IMR-90 (cell line): Measurements from ENCODE around the gene RNU6-9. TPM values are rescaled to one million over a fixed set of nuclear protein-coding genes. Genes with fewer than 3 reads are reported as not detected.

ENCODE experiments used
- ATAC-seq: fragments of 200-7000 bp; cut with Tn5 transposase; 2 replicates; pipeline ENCODE4 v1.9.1; 2020; ENCODE audit warnings: low read depth, mild to moderate bottlenecking, moderate library complexity
- BruUV-seq: library from RNA; stranded (reverse); fragments of 400-500 nt; replicated peaks from 2 replicates; lab custom pipeline; 2021; lab: Mats Ljungman, UMichigan
- CTCF ChIA-PET: fragments of 300-600 bp; formaldehyde crosslinking; extraction: SDS; loops from one replicate; lab custom pipeline; 2021; ENCODE audit warnings: antibody characterized with exemption; lab: Yijun Ruan, JAX
- POLR2A ChIA-PET: fragments of 300-600 bp; sonication (Branson Sonifier 250); formaldehyde crosslinking; loops from one replicate; lab custom pipeline; 2022; ENCODE audit warnings: antibody characterized with exemption; ENCODE audit not compliant: unreplicated experiment; lab: Charles Lee
- DNase-seq: peaks from one replicate; pipeline ENCODE4 v3.0.0; 2013
- H2AFZ ChIP-seq: replicated peaks from 2 replicates; pipeline ENCODE3; 2013; ENCODE audit warnings: low read length, mild to moderate bottlenecking; ENCODE audit not compliant: poor library complexity
- H2AK5ac ChIP-seq: 2 replicates; pipeline ENCODE4 v1.6.1; 2013; ENCODE audit warnings: low read depth, low read length, inconsistent platforms
- H2AK9ac ChIP-seq: replicated peaks from 2 replicates; pipeline ENCODE3; 2013; ENCODE audit warnings: mild to moderate bottlenecking, low read depth, low read length, moderate library complexity; ENCODE audit not compliant: poor library complexity
- H2BK120ac ChIP-seq: 2 replicates; pipeline ENCODE4 v1.6.1; 2013; ENCODE audit warnings: low read depth, low read length, inconsistent platforms
- H2BK15ac ChIP-seq: 3 replicates; pipeline ENCODE4 v1.6.1; 2013; ENCODE audit warnings: low read depth, low read length, inconsistent platforms
- H2BK20ac ChIP-seq: 2 replicates; pipeline ENCODE4 v1.6.1; 2013; ENCODE audit warnings: low read depth, mild to moderate bottlenecking, inconsistent platforms, low read length, moderate library complexity
- H2BK5ac ChIP-seq: 2 replicates; pipeline ENCODE4 v1.6.1; 2013; ENCODE audit warnings: mild to moderate bottlenecking, low read depth, low read length, inconsistent platforms; ENCODE audit not compliant: poor library complexity, severe bottlenecking
- H3K14ac ChIP-seq: replicated peaks from 2 replicates; pipeline ENCODE4 v1.6.1; 2013; ENCODE audit warnings: low read depth, low read length, inconsistent platforms
- H3K18ac ChIP-seq: 2 replicates; pipeline ENCODE4 v1.6.1; 2013; ENCODE audit warnings: low read depth, low read length, control low read depth
- H3K23ac ChIP-seq: 2 replicates; pipeline ENCODE4 v1.6.1; 2013; ENCODE audit warnings: low read depth, low read length, inconsistent platforms
- H3K27ac ChIP-seq: 2 replicates; pipeline ENCODE4 v1.5.1; 2013; ENCODE audit warnings: mild to moderate bottlenecking, control low read depth, low read length; ENCODE audit not compliant: insufficient read depth
- H3K27me3 ChIP-seq: 2 replicates; pipeline ENCODE4 v1.6.1; 2013; ENCODE audit warnings: low read length; ENCODE audit not compliant: control insufficient read depth, insufficient read depth
- H3K36me3 ChIP-seq: 2 replicates; pipeline ENCODE4 v1.6.1; 2013; ENCODE audit warnings: low read length, mixed read lengths; ENCODE audit not compliant: control insufficient read depth, insufficient read depth
- H3K4ac ChIP-seq: 2 replicates; pipeline ENCODE4 v1.6.1; 2013; ENCODE audit warnings: low read depth, low read length, inconsistent platforms
- H3K4me1 ChIP-seq: 2 replicates; pipeline ENCODE4 v1.6.1; 2013; ENCODE audit warnings: low read length, mixed read lengths; ENCODE audit not compliant: control insufficient read depth, insufficient read depth
- H3K4me2 ChIP-seq: 2 replicates; pipeline ENCODE4 v1.6.1; 2013; ENCODE audit warnings: low read depth, mild to moderate bottlenecking, control low read depth, low read length, moderate library complexity
- H3K4me3 ChIP-seq: 2 replicates; pipeline ENCODE4 v1.5.1; 2013; ENCODE audit warnings: low read depth, mild to moderate bottlenecking, control low read depth, low read length, moderate library complexity; ENCODE audit not compliant: insufficient read depth
- H3K56ac ChIP-seq: 2 replicates; pipeline ENCODE4 v1.6.1; 2013; ENCODE audit warnings: low read length, inconsistent platforms; ENCODE audit not compliant: insufficient read depth; ENCODE audit errors: extremely low read depth
- H3K79me1 ChIP-seq, 2 experiments: 2 replicates each; pipeline ENCODE4 v1.6.1; 2013; ENCODE audit warnings: low read length in 2 of 2, inconsistent platforms in 1 of 2, low read depth in 1 of 2
- H3K9ac ChIP-seq: 2 replicates; pipeline ENCODE4 v1.6.1; 2013; ENCODE audit warnings: low read depth, low read length, control low read depth
- H3K9me1 ChIP-seq: 2 replicates; pipeline ENCODE4 v1.6.1; 2013; ENCODE audit warnings: low read length, inconsistent platforms; ENCODE audit not compliant: insufficient read depth
- H3K9me3 ChIP-seq: 2 replicates; pipeline ENCODE4 v1.6.1; 2013; ENCODE audit warnings: low read length; ENCODE audit not compliant: control insufficient read depth, insufficient read depth
- H4K20me1 ChIP-seq: 2 replicates; pipeline ENCODE4 v1.6.1; 2013; ENCODE audit warnings: low read length, inconsistent platforms; ENCODE audit not compliant: insufficient read depth
- H4K5ac ChIP-seq: 2 replicates; pipeline ENCODE4 v1.6.1; 2013; ENCODE audit warnings: mild to moderate bottlenecking, low read depth, low read length, control low read depth
- H4K8ac ChIP-seq, 2 experiments: 2 replicates each; pipeline ENCODE4 v1.6.1; 2013; ENCODE audit warnings: low read depth in 2 of 2, low read length in 2 of 2, control low read depth in 1 of 2, inconsistent platforms in 1 of 2
- H4K91ac ChIP-seq: 2 replicates; pipeline ENCODE4 v1.6.1; 2013; ENCODE audit warnings: low read depth, low read length, inconsistent platforms; ENCODE audit not compliant: insufficient read depth
- BHLHE40 ChIP-seq: fragments of 150-350 bp; IDR thresholded peaks from 2 replicates; pipeline ENCODE4 v1.6.1; 2016; ENCODE audit warnings: mild to moderate bottlenecking, low read depth, low read length
- CEBPB ChIP-seq: IDR thresholded peaks from 2 replicates; pipeline ENCODE4 v1.6.1; 2012; ENCODE audit warnings: low read depth, low read length, improper control_type of control experiment
- CHD1 ChIP-seq: IDR thresholded peaks from 2 replicates; pipeline ENCODE4 v1.6.1; 2012; ENCODE audit warnings: low read depth, low read length, improper control_type of control experiment
- FOS ChIP-seq: fragments of 150-350 bp; IDR thresholded peaks from 2 replicates; pipeline ENCODE4 v1.6.1; 2016; ENCODE audit warnings: low read depth, low read length
- MAFK ChIP-seq: IDR thresholded peaks from 2 replicates; pipeline ENCODE4 v1.6.1; 2012; ENCODE audit warnings: low read depth, low read length, improper control_type of control experiment
- MAZ ChIP-seq: IDR thresholded peaks from 2 replicates; pipeline ENCODE4 v1.6.1; 2012; ENCODE audit warnings: low read depth, mild to moderate bottlenecking, low read length, improper control_type of control experiment, moderate library complexity, borderline replicate concordance
- NFE2L2 ChIP-seq: fragments of 150-350 bp; IDR thresholded peaks from 2 replicates; pipeline ENCODE4 v1.6.1; 2016; ENCODE audit warnings: low read depth, mild to moderate bottlenecking, low read length
- POLR2A ChIP-seq: IDR thresholded peaks from 2 replicates; pipeline ENCODE4 v1.6.1; 2012; ENCODE audit warnings: mild to moderate bottlenecking, low read depth, low read length
- RAD21 ChIP-seq: IDR thresholded peaks from 2 replicates; pipeline ENCODE4 v1.6.1; 2012; ENCODE audit warnings: low read length, improper control_type of control experiment
- RFX5 ChIP-seq: IDR thresholded peaks from 2 replicates; pipeline ENCODE4 v1.8.0; 2012; ENCODE audit warnings: low read depth, mild to moderate bottlenecking, low read length, moderate library complexity
- SMC3 ChIP-seq: fragments of 150-350 bp; IDR thresholded peaks from 2 replicates; pipeline ENCODE4 v1.6.1; 2016; ENCODE audit warnings: low read depth, mild to moderate bottlenecking, antibody characterized with exemption, low read length, moderate library complexity
- WGBS, 2 experiments: methylation state at CpG; one replicate each; pipeline versions ENCODE4 v1.1.5 to v1.1.7; 2013; ENCODE audit warnings: missing lambda C conversion rate in 2 of 2; ENCODE audit not compliant: insufficient read length in 1 of 2; ENCODE audit errors: extremely low coverage in 2 of 2; 5-methylcytosine and 5-hydroxymethylcytosine counted together
- dilution Hi-C: fragments of 300-500 bp; cut with HindIII; formaldehyde crosslinking; loops from one replicate; pipeline ENCODE4 v1.14.3; 2018; ENCODE audit warnings: low sequenced_read_pairs; ENCODE audit not compliant: unreplicated experiment
- in situ Hi-C: fragments of 300-500 bp; cut with MboI; formaldehyde crosslinking; loops from 3 replicates; pipeline ENCODE4 v1.14.3; 2019; ENCODE audit warnings: low sequenced_read_pairs, inconsistent platforms, mixed read lengths
- intact Hi-C: fragments of 100-400 bp; cut with micrococcal nuclease; formaldehyde crosslinking; loops from 2 replicates; pipeline ENCODE4 v1.10.0; 2022
- polyA plus RNA-seq, 3 experiments: library from polyadenylated mRNA; depleted of rRNA; stranded (reverse); fragments of >200 nt; gene quantifications; 2 replicates each; pipeline ENCODE4 v1.2.3, GENCODE V29; 2012; ENCODE audit warnings: low replicate concordance in 1 of 3
- total RNA-seq: library from RNA; depleted of rRNA; stranded (reverse); fragments of >200 nt; gene quantifications from 2 replicates; pipeline ENCODE4 v1.2.3, GENCODE V29; 2012
- TF ChIP-seq, protein P1 (sequence below): fragments of 150-350 bp; IDR thresholded peaks from 2 replicates; pipeline ENCODE4 v1.6.1; 2016; ENCODE audit warnings: low read depth, mild to moderate bottlenecking, low read length, moderate library complexity, borderline replicate concordance
- TF ChIP-seq, protein P2 (sequence below): fragments of 150-350 bp; IDR thresholded peaks from 2 replicates; pipeline ENCODE4 v1.6.1; 2017; ENCODE audit warnings: mild to moderate bottlenecking, antibody characterized with exemption, low read length, low read depth
- TF ChIP-seq, protein P3 (sequence below): conservative IDR thresholded peaks from 2 replicates; pipeline ENCODE4 v1.5.1; 2012; ENCODE audit warnings: mild to moderate bottlenecking, low read depth, low read length, improper control_type of control experiment

RNU6-9 gene
- total and polyA plus RNA-seq, 2 of the 4 experiments (the other 2 are of a cell fraction): not detected

DNA sequence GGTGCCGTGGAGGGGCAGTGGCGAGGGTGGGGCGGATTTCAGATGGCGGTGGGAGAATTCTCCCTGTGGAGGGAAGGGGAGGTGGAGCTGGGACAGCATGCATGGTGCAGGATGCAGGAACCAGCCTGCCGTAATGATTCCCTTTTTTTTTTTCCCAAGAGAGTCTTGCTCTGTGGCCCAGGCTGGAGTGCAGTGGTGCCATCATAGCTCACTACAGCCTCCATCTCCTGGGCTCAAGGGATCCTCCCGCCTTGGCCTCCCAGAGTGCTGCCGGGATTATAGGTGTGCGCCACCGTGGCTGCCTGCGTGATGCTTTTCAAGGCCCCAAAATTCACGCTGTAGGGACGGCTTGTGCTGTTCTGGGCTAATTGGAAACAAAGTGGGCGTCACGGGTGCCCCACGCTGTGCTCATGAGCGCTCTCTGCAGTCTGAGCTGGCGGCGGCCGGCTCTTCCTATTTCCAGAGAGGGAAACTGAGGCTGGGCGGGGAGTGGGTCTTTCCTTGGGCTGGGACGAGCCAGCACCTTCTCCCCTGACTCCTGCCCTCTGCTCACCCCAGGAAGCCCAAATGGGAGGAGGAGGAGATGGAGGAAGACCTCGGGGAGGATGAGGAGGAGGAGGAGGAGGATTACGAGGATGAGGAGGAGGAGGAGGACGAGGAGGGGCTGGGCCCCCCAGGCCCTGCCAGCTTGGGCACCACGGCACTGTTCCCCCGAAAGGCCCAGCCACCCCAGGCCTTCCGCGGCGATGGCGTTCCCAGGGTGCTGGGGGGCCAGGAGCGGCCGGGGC lies 38.8 kb downstream of the RNU6-9 start:
- Histone ChIP-seq H3K23ac (peak overlapping the region; percentile 78; the same call in 1 of the 2 replicates), H2BK15ac (peak overlapping the region; percentile 65; the same call in 1 of the 3 replicates), H3K18ac (no peak overlapping the region; the same call in 1 of the 2 replicates), H3K4me2 (peak overlapping the region; percentile 5; the same call in 1 of the 2 replicates), H2AK5ac (peak overlapping the region; percentile 96), H3K4me1 (peaks cover 33% of the 10 kb centered on the region), H3K27me3 (no peaks in the 10 kb centered on the region), H3K9me1 (peaks cover under 1% of the 10 kb centered on the region; the same call in 1 of the 2 replicates), H3K27ac (peak overlapping the region; percentile 98), H3K4me3 (no peak overlapping the region), H2AFZ (peak overlapping the region; percentile 84), H2BK5ac (peak overlapping the region; percentile 97), H2AK9ac (peak overlapping the region; percentile 99), H2BK20ac (peak overlapping the region; percentile 89; the same call in 1 of the 2 replicates), H3K36me3 (peaks cover 48% of the 10 kb centered on the region), H3K9ac (peak overlapping the region; percentile 67; the same call in 1 of the 2 replicates), H3K56ac (no peak overlapping the region; the same call in 1 of the 2 replicates), H3K14ac (peak overlapping the region; percentile 79), H3K9me3 (no peaks in the 10 kb centered on the region), H4K20me1 (peaks cover 24% of the 10 kb centered on the region), H4K91ac (peak overlapping the region; percentile 96), H3K79me1 (peaks cover 19 to 61% of the 10 kb centered on the region in 2 experiments), H3K4ac (peak overlapping the region; percentile 99), H2BK120ac (peak overlapping the region; percentile 97), H4K5ac (peak overlapping the region; percentile 51), H4K8ac (peak overlapping the region; percentile 87 to 94)
- 97% methylated on average over 5 of the region's 32 CpGs; no CpG with 5 or more reads in 1 of the 2 experiments for WGBS, 2 experiments
- in situ Hi-C loops: no loop called here
- dilution Hi-C loops: no loop called here
- ChIA-PET POLR2A (interaction anchor here (0.9 kb wide), 1 partner anchor 24 kb away, joined by 3 read pairs; no protein-coding TSS in a partner anchor), CTCF (no interaction called here)
- no peak for DNase-seq
- BruUV-seq: no TSS peak
- intact Hi-C loops: loop anchor here (2.0 kb wide), 1 partner anchor 31 kb away; no protein-coding TSS in a partner anchor
- no peak for ATAC-seq
- TF ChIP-seq MAZ (no peak), NFE2L2 (no peak), CHD1 (no peak), SMC3 (no peak), CEBPB (no peak), RFX5 (no peak), FOS (no peak), POLR2A (no peak), BHLHE40 (no peak), MAFK (no peak), RAD21 (no peak)
- TF ChIP-seq, protein P1, sequence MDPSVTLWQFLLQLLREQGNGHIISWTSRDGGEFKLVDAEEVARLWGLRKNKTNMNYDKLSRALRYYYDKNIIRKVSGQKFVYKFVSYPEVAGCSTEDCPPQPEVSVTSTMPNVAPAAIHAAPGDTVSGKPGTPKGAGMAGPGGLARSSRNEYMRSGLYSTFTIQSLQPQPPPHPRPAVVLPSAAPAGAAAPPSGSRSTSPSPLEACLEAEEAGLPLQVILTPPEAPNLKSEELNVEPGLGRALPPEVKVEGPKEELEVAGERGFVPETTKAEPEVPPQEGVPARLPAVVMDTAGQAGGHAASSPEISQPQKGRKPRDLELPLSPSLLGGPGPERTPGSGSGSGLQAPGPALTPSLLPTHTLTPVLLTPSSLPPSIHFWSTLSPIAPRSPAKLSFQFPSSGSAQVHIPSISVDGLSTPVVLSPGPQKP: no peak
- TF ChIP-seq, protein P2, sequence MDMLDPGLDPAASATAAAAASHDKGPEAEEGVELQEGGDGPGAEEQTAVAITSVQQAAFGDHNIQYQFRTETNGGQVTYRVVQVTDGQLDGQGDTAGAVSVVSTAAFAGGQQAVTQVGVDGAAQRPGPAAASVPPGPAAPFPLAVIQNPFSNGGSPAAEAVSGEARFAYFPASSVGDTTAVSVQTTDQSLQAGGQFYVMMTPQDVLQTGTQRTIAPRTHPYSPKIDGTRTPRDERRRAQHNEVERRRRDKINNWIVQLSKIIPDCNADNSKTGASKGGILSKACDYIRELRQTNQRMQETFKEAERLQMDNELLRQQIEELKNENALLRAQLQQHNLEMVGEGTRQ: no peak
- TF ChIP-seq, protein P3, sequence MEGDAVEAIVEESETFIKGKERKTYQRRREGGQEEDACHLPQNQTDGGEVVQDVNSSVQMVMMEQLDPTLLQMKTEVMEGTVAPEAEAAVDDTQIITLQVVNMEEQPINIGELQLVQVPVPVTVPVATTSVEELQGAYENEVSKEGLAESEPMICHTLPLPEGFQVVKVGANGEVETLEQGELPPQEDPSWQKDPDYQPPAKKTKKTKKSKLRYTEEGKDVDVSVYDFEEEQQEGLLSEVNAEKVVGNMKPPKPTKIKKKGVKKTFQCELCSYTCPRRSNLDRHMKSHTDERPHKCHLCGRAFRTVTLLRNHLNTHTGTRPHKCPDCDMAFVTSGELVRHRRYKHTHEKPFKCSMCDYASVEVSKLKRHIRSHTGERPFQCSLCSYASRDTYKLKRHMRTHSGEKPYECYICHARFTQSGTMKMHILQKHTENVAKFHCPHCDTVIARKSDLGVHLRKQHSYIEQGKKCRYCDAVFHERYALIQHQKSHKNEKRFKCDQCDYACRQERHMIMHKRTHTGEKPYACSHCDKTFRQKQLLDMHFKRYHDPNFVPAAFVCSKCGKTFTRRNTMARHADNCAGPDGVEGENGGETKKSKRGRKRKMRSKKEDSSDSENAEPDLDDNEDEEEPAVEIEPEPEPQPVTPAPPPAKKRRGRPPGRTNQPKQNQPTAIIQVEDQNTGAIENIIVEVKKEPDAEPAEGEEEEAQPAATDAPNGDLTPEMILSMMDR: no peak
